HepG2 (cell line): ENCODE results near the gene LINGO1. TPM values are rescaled to one million over a fixed set of nuclear protein-coding genes. Genes with fewer than 3 reads are reported as not detected.

Source experiments
- ATAC-seq: fragments of 200-7000 bp; cut with Tn5 transposase; 3 replicates; pipeline ENCODE4 v1.9.1; 2020; ENCODE audit warnings: mild to moderate bottlenecking, moderate library complexity
- BruUV-seq: library from RNA; stranded (reverse); fragments of 400-500 nt; replicated peaks from 2 replicates; lab custom pipeline; 2021; lab: Mats Ljungman, UMichigan
- CTCF ChIA-PET: fragments of 300-600 bp; formaldehyde crosslinking; extraction: SDS; loops from one replicate; lab custom pipeline; 2021; ENCODE audit warnings: low total read pairs, inconsistent platforms, low intra/inter-chr PET ratio; lab: Yijun Ruan, JAX
- POLR2A ChIA-PET: fragments of 350-600 bp; sonication (Branson Sonifier 250); formaldehyde crosslinking; loops from one replicate; lab custom pipeline; 2020; ENCODE audit warnings: antibody characterized with exemption, inconsistent platforms; lab: Yijun Ruan, JAX
- DNase-seq: peaks from one replicate; pipeline ENCODE4 v3.0.0-alpha.2; 2015; ENCODE audit warnings: low spot score
- FAIRE-seq: peaks from 3 replicates; lab custom pipeline; 2011; peaks lifted over from hg19 to GRCh38; lab: Jason Lieb, UNC
- H2AFZ ChIP-seq: one replicate; pipeline ENCODE4 v1.6.1; 2011; ENCODE audit warnings: low read length, inconsistent platforms
- H3K27ac ChIP-seq: fragments of 300-600 bp; 3 replicates; pipeline ENCODE4 v1.8.0; 2011; ENCODE audit warnings: mixed run types, mild to moderate bottlenecking, mixed read lengths, low read length, inconsistent platforms; ENCODE audit not compliant: insufficient read depth; ENCODE audit errors: extremely low read length
- H3K27me3 ChIP-seq, 2 experiments: fragments of 200-600 bp in 1 of 2; 2 replicates in 1 of 2; 3 replicates in 1 of 2; pipeline versions ENCODE4 v1.6.0 to v1.8.0; 2011; ENCODE audit warnings: low read length in 2 of 2, mild to moderate bottlenecking in 2 of 2, moderate library complexity in 2 of 2, inconsistent platforms in 1 of 2; ENCODE audit not compliant: insufficient read depth in 2 of 2, control insufficient read depth in 1 of 2
- H3K36me3 ChIP-seq, 2 experiments: fragments of 200-600 bp in 1 of 2; replicated peaks in 1 of 2; 2 replicates in 1 of 2; 3 replicates in 1 of 2; pipeline versions ENCODE4 v1.5.1 to v1.8.0; 2011; ENCODE audit warnings: low read length in 2 of 2, inconsistent platforms in 1 of 2; ENCODE audit not compliant: insufficient read depth in 2 of 2, control insufficient read depth in 1 of 2
- H3K4me1 ChIP-seq: 2 replicates; pipeline ENCODE4 v1.5.1; 2012; ENCODE audit warnings: low read length, inconsistent platforms; ENCODE audit not compliant: insufficient read depth
- H3K4me2 ChIP-seq: 2 replicates; pipeline ENCODE4 v1.6.0; 2011; ENCODE audit warnings: low read depth, low read length, inconsistent platforms
- H3K4me3 ChIP-seq, 3 experiments: fragments of 200-600 bp in 1 of 3; sonication (generic), shearing (Covaris generic) in 1 of 3; replicated peaks in 1 of 3; 2 replicates each; pipeline ENCODE4 v1.5.1; 2011 to 2016; ENCODE audit warnings: low read length in 3 of 3, inconsistent platforms in 2 of 3, low read depth in 2 of 3, mild to moderate bottlenecking in 2 of 3, control low read depth in 1 of 3, mixed read lengths in 1 of 3; ENCODE audit not compliant: insufficient read depth in 1 of 3
- H3K79me2 ChIP-seq: one replicate; pipeline ENCODE4 v1.6.1; 2011; ENCODE audit warnings: low read length, inconsistent platforms; ENCODE audit not compliant: insufficient read depth
- H3K9ac ChIP-seq: 2 replicates; pipeline ENCODE4 v1.6.0; 2011; ENCODE audit warnings: mild to moderate bottlenecking, low read depth, low read length, inconsistent platforms; ENCODE audit not compliant: insufficient read depth
- H3K9me3 ChIP-seq: 2 replicates; pipeline ENCODE4 v1.5.1; 2012; ENCODE audit warnings: mild to moderate bottlenecking, low read length
- H4K20me1 ChIP-seq: 2 replicates; pipeline ENCODE4 v1.6.0; 2011; ENCODE audit warnings: inconsistent platforms, mild to moderate bottlenecking, low read length, moderate library complexity; ENCODE audit not compliant: insufficient read depth
- DR1 ChIP-seq: sonication (generic); formaldehyde crosslinking; IDR thresholded peaks from 2 replicates; pipeline ENCODE4 v1.8.0; 2021; ENCODE audit warnings: mild to moderate bottlenecking, missing genetic modification reagents, inconsistent platforms
- KLF15 ChIP-seq: sonication (generic); formaldehyde crosslinking; IDR thresholded peaks from 2 replicates; pipeline ENCODE4 v1.8.1; 2023; ENCODE audit warnings: borderline replicate concordance, mild to moderate bottlenecking, inconsistent platforms, missing genetic modification reagents, mixed read lengths
- RBFOX2 ChIP-seq: fragments of 200-400 bp; formaldehyde crosslinking; IDR thresholded peaks from 2 replicates; pipeline ENCODE4 v1.6.1; 2017; ENCODE audit warnings: low read depth, mild to moderate bottlenecking, low read length
- REST ChIP-seq, 2 experiments: IDR thresholded peaks; 2 replicates each; pipeline ENCODE4 v1.6.1; 2011 to 2012; ENCODE audit warnings: low read length in 2 of 2, borderline replicate concordance in 1 of 2, low read depth in 1 of 2, mild to moderate bottlenecking in 1 of 2, moderate library complexity in 1 of 2
- SIN3B ChIP-seq: fragments of 150-350 bp; IDR thresholded peaks from 2 replicates; pipeline ENCODE4 v1.6.1; 2014; ENCODE audit warnings: low read length
- SYNCRIP ChIP-seq: fragments of 200-400 bp; formaldehyde crosslinking; IDR thresholded peaks from 2 replicates; pipeline ENCODE4 v1.6.1; 2018; ENCODE audit warnings: mild to moderate bottlenecking, low read depth, low read length; ENCODE audit not compliant: insufficient read depth
- TBX2 ChIP-seq: sonication (generic); formaldehyde crosslinking; IDR thresholded peaks from 2 replicates; pipeline ENCODE4 v1.5.0; 2020; ENCODE audit warnings: missing genetic modification reagents, mild to moderate bottlenecking, borderline replicate concordance
- ZIK1 ChIP-seq: sonication (generic); formaldehyde crosslinking; IDR thresholded peaks from 2 replicates; pipeline ENCODE4 v1.5.0; 2020; ENCODE audit warnings: mild to moderate bottlenecking, low read depth, missing genetic modification reagents, borderline replicate concordance
- ZNF501 ChIP-seq: sonication (generic); formaldehyde crosslinking; IDR thresholded peaks from 2 replicates; pipeline ENCODE4 v1.5.1; 2020; ENCODE audit warnings: mild to moderate bottlenecking, moderate library complexity, missing genetic modification reagents
- ZNF564 ChIP-seq: sonication (generic); formaldehyde crosslinking; IDR thresholded peaks from 2 replicates; pipeline ENCODE4 v1.8.1; 2023; ENCODE audit warnings: mild to moderate bottlenecking, missing genetic modification reagents
- ZNF773 ChIP-seq: sonication (generic); formaldehyde crosslinking; IDR thresholded peaks from 2 replicates; pipeline ENCODE4 v1.4.0; 2020; ENCODE audit warnings: missing genetic modification reagents, borderline replicate concordance
- WGBS: methylation state at CpG from one replicate; pipeline ENCODE4 v1.1.6; 2017; ENCODE audit warnings: low lambda C conversion rate; 5-methylcytosine and 5-hydroxymethylcytosine counted together
- in situ Hi-C: cut with HindIII; loops from 2 replicates; pipeline ENCODE4 v1.10.0; 2017; ENCODE audit warnings: low pct_unique_long_range_greater_than_20kb; ENCODE audit not compliant: extremely low pct_ligation_motif_present
- intact Hi-C: fragments of 100-400 bp; cut with micrococcal nuclease; formaldehyde crosslinking; loops from one replicate; pipeline ENCODE4 v1.10.0; 2022; ENCODE audit not compliant: unreplicated experiment
- polyA plus RNA-seq, 8 experiments: library from polyadenylated mRNA; depleted of rRNA in 3 of 8; stranded (reverse) in 7 of 8; unstranded in 1 of 8; fragments of >200 nt; fragmentation: Illumina TruSeq in 4 of 8; extraction: Trizol in 4 of 8; gene quantifications; 2 replicates each; pipeline versions ENCODE4 v1.2.1 to v1.2.3, GENCODE V29; 2011 to 2016; ENCODE audit warnings: low read depth in 4 of 8, missing spikeins in 1 of 8, mixed read lengths in 1 of 8; ENCODE audit not compliant: insufficient read depth in 1 of 8
- total RNA-seq, 5 experiments: library from RNA; depleted of rRNA; stranded (reverse); fragments of >200 nt; fragmentation: Illumina TruSeq; extraction: Trizol; gene quantifications; 2 replicates each; pipeline ENCODE4 v1.2.3, GENCODE V29; 2016; ENCODE audit warnings: low read depth in 1 of 5
- TF ChIP-seq, protein P1 (sequence below): sonication (generic); formaldehyde crosslinking; conservative IDR thresholded peaks from 2 replicates; pipeline ENCODE4 v1.8.1; 2023; ENCODE audit warnings: missing genetic modification reagents
- TF ChIP-seq, protein P2 (sequence below): sonication (generic); formaldehyde crosslinking; IDR thresholded peaks from 2 replicates; pipeline ENCODE4 v1.5.1; 2020; ENCODE audit warnings: missing genetic modification reagents, mild to moderate bottlenecking, borderline replicate concordance

Gene LINGO1
- total and polyA plus RNA-seq, 2 of the 13 experiments (the other 11 are each of a cell fraction or from before 2014, with no cell fraction given) = 0.07 TPM; not detected in 1

GRCh38 chr15:77637851-77638692 lies 5.4 kb upstream of the LINGO1 start (continued):
- TF ChIP-seq ZNF773 (CRISPR knock-in tag) (no peak), SIN3B (no peak), TBX2 (CRISPR knock-in tag) (no peak)

GRCh38 chr15:77636209-77636608 lies 3.5 kb upstream of the LINGO1 start:
- Histone ChIP-seq H3K27me3 (peaks cover 3 to 29% of the 10 kb centered on the region in 2 experiments; a peak in 4 of 5 replicates), H3K4me1 (peaks cover 5% of the 10 kb centered on the region; the same call in 1 of the 2 replicates), H3K4me2 (no peak overlapping the region), H3K9me3 (no peaks in the 10 kb centered on the region), H3K36me3 (no peaks in the 10 kb centered on the region), H2AFZ (no peak overlapping the region), H3K9ac (no peak overlapping the region), H4K20me1 (no peaks in the 10 kb centered on the region), H3K27ac (no peak overlapping the region), H3K79me2 (no peaks in the 10 kb centered on the region), H3K4me3 (no peak overlapping the region)
- DNase-seq (no peak), ATAC-seq (no peak), FAIRE-seq (no peak)
- ChIA-PET POLR2A (no interaction called here), CTCF (no interaction called here)
- BruUV-seq = no TSS peak
- intact Hi-C loops (no loop called here), in situ Hi-C loops (loop anchor here (25.0 kb wide), 1 partner anchor 176 kb away; no protein-coding TSS in a partner anchor)
- WGBS = 7% methylated on average over 4 of the region's 5 CpGs
- TF ChIP-seq DR1 (CRISPR knock-in tag) (no peak), REST (IDR thresholded peaks at IDR 0.05; ENCODE audit: borderline replicate concordance in 1 of 2, low read depth in 1 of 2, low read length in 2 of 2) (no peak), KLF15 (CRISPR knock-in tag) (no peak), ZIK1 (CRISPR knock-in tag) (no peak), ZNF564 (CRISPR knock-in tag) (no peak), RBFOX2 (no peak), SYNCRIP (no peak), ZNF501 (CRISPR knock-in tag) (no peak)
- TF ChIP-seq, protein P1, sequence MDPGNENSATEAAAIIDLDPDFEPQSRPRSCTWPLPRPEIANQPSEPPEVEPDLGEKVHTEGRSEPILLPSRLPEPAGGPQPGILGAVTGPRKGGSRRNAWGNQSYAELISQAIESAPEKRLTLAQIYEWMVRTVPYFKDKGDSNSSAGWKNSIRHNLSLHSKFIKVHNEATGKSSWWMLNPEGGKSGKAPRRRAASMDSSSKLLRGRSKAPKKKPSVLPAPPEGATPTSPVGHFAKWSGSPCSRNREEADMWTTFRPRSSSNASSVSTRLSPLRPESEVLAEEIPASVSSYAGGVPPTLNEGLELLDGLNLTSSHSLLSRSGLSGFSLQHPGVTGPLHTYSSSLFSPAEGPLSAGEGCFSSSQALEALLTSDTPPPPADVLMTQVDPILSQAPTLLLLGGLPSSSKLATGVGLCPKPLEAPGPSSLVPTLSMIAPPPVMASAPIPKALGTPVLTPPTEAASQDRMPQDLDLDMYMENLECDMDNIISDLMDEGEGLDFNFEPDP (CRISPR knock-in tag) = no peak
- TF ChIP-seq, protein P2, sequence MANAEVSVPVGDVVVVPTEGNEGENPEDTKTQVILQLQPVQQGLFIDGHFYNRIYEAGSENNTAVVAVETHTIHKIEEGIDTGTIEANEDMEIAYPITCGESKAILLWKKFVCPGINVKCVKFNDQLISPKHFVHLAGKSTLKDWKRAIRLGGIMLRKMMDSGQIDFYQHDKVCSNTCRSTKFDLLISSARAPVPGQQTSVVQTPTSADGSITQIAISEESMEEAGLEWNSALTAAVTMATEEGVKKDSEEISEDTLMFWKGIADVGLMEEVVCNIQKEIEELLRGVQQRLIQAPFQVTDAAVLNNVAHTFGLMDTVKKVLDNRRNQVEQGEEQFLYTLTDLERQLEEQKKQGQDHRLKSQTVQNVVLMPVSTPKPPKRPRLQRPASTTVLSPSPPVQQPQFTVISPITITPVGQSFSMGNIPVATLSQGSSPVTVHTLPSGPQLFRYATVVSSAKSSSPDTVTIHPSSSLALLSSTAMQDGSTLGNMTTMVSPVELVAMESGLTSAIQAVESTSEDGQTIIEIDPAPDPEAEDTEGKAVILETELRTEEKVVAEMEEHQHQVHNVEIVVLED (CRISPR knock-in tag) = no peak
